GM12892 (cell line): Measurements from ENCODE around the gene SYNJ1.

Experiments used
- POLR2A ChIP-seq: IDR thresholded peaks from 2 replicates; pipeline ENCODE4 v1.6.1; 2011; ENCODE audit warnings: low read depth, low read length, control low read depth
- POLR2AphosphoS5 ChIP-seq: IDR thresholded peaks from 2 replicates; pipeline ENCODE4 v1.6.1; 2011; ENCODE audit warnings: low read depth, low read length, control low read depth

- no peak for TF ChIP-seq POLR2A
- TF ChIP-seq POLR2AphosphoS5 = no peak
Observed at GRCh38 chr21:32608851-32609250, 119.0 kb downstream of the SYNJ1 start.
